HG03045 (cell line): ENCODE data around the gene NRP1.

ENCODE experiments used
- ATAC-seq: cut with Tn5 transposase; IDR thresholded peaks from one replicate; pipeline ENCODE4 v1.9.1; 2021; ENCODE audit warnings: mild to moderate bottlenecking, moderate library complexity; ENCODE audit not compliant: unreplicated experiment

Gene NRP1

GRCh38 chr10:33267708-33268107 is 66.8 kb downstream of the NRP1 start:
- ATAC-seq: no peak

DNA sequence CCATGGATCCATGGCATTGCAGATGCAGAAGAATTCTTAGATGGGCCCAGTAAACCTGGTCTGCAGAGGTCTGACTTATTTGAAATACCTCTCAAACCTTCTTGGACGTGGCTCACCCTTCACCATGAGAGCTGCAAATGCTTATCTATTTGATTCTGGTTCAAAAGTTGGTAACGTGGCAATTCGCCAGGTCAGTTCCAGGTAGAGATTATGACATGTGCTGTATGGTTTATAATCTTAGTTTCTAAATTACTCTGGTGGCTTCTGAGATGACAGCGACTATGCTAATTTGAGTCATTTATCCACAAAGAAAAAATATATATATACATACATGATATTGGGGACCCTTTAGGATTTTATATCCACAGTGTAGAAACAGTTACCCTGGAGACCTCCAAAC is 68.8 kb downstream of the NRP1 start:
- ATAC-seq: no peak

DNA sequence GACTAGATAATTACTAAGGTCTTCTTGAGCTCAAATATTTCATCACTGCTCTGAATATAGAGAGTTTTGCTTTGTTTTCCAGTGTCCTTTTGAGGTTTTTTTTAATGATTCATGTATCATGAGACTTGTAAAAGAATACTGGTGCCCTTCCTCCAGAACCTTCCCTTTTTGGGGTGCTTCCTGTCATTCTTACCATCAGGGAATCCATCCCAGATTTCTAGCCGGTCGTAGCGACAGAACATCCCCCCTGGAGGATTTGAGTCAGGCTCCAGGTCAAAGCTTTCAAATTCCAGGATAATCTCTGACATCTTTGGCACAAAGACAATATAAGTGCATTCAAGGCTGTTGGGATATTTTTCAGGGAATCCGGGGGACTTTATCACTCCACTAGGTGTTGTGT is 71.0 kb downstream of the NRP1 start:
- ATAC-seq: no peak

GRCh38 chr10:33262871-33263270 is 71.6 kb downstream of the NRP1 start:
- no peak for ATAC-seq

DNA sequence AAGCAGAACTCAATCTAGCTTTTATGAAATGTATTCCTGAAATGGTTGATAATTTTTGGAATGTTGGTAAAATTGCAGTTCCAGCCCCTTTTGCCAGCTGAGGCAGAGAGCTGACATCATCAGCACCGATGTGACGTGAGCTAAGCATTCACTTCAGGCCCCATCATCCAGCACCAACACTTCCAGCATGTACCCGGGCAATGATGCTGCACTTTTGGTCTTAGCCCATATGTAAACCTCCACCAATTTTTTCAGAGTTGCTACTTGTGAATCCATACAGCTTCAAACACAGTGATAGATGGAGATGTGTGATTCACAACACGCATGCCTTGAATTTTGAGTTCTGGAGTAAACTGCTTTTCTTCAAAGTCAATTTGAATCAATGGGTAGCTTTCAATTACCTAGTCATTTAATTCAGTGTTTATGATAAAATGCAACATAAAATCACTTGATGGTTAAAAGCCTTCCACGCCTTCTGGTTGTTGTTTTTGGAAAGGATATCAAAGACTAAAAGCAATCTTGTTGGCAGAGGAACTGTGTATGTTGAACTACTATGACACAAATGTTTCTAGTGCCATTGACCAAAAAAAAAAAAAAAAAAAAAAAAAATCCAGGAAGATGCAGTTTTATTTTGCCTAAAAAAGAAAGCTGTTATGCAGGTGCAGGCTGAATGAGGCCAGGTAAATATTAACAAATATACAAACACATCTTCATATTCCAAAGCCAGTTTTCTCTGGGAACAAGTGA is 73.9 kb downstream of the NRP1 start:
- no peak for ATAC-seq

GRCh38 chr10:33258967-33259366 is 75.5 kb downstream of the NRP1 start:
- no peak for ATAC-seq

DNA sequence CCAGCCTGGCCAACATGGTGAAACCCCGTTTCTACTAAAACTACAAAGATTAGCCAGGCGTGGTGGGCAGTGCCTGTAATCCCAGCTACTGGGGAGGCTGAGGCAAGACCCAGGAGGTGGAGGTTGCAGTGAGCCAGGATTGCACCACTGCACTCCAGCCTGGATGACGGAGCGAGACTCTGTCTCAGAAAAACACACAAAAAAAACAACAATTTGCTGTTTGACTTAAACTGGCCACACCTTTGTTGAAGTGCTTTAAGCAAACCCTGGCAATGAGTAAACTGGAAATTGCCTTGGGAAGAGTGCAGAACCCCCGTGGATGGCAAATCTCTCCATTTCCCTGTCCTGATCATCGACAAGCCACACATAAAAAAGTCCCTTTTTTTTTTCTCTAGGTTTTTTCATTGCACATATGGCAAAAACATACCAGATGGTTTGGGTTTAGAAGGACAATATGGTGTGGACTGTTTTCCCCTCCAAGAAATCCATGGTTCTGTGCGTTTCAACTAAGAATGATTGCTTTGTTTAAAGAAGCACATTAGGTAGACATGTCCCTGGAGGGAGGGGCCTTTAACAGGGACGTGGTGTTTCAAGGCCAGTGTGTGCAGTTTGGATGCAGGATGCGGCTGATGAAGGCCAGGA is 76.9 kb downstream of the NRP1 start:
- ATAC-seq: no peak

- no peak for ATAC-seq
Measured at GRCh38 chr10:33256458-33256857, 78.0 kb downstream of the NRP1 start.

DNA sequence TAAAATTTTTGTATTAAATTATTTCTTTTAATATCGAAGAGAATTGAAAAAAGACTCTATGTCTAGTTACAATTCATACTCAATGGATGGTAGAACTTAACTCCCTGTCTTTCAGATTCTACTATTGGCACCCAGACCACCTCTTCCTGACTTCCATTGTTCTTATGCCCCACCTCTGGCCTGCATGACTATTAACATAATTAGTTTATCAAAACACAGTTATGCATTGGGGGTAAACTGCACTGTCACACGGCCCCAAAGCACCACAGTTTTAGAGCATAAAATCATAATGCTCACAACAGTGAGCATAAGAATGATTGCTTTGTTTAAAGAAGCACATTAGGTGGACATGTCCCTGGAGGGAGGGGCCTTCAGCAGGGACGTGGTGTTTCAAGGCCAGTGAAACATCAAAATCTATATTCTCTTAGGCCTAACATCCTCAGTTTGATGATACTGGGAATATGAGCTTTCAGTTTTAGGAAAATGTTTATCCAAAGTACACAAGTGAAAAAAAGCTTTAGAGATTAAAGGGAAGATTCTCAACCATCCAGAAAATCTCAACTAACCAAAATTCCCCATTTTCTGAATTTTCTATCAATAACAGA is 79.8 kb downstream of the NRP1 start:
- ATAC-seq: no peak

DNA sequence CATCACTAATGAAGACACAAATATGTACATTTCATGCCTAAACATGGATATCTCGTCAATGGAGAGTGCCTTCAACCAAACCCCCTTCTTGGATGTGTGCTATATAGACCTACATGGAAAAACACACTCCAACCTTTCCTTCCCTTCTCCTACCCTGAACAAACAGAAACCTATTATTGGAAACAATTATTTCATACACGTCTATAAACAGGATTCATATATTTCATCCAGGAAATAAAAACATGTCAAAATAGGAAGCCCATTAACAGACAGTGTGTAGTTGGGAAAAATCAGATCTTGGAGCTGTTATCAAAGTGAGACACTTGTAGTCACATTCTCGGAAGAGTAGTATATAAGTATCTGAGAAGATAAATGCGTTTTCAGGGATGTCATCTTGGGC is 81.1 kb downstream of the NRP1 start:
- no peak for ATAC-seq

DNA sequence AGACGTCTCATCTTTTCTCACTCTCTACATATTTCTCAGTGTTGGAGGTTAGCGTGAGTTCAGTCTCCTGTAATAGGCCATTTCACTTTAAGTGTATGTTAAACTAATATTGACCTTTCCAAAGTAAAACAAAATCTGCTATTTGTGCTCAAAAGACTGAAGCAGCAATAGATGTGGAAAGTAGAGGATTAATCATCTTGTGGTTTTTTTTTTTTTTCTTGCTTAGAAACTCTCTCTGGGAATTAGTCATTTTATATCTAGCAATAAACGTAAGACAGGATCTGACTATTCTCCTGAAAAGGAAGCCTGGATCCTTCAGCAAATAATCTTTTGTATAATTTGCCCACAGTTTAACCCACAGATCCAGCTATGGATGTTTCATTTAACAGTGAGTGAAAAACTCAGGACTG is 81.7 kb downstream of the NRP1 start:
- no peak for ATAC-seq

DNA sequence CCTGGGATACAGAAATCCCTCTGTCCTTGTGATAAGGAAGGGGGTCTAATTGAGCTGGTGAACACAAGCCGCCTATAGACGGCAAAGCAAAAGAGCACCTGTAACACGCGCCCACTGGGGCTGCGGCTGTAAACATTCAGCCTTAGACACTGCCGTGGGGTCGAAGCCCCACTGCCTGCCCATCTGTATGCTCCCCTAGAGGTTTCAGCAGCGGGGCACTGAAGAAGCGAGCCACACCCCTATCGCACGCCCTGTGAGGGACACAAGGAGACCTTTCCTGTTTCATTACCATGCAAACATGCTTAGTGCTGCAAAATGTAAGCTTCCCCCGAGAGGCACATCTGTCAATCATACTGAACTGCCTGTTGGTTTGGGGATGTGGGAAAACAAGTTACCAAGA is 82.1 kb downstream of the NRP1 start:
- ATAC-seq: no peak

GRCh38 chr10:33249659-33250345 is 84.7 kb downstream of the NRP1 start:
- no peak for ATAC-seq

GRCh38 chr10:33249137-33249536 is 85.3 kb downstream of the NRP1 start:
- no peak for ATAC-seq

DNA sequence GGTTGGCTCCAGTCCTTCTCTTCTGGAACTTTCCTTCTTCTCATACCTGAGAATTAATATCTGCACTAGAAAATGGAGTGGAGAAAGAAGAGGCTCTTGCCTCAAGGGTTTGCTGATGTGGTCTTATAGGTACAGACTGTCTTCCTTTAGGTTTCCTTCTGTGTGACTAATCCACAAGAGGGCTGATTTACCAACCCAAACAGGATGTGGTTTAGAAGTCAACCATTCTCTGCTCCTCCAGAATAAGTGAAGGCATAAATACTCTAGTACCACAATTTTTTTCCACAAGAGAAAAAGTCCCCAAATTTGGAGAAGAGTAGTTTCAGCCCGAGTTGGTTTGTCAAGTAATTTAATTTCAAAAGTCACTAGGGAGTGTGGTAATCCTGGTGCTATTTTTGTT is 85.8 kb downstream of the NRP1 start:
- no peak for ATAC-seq

DNA sequence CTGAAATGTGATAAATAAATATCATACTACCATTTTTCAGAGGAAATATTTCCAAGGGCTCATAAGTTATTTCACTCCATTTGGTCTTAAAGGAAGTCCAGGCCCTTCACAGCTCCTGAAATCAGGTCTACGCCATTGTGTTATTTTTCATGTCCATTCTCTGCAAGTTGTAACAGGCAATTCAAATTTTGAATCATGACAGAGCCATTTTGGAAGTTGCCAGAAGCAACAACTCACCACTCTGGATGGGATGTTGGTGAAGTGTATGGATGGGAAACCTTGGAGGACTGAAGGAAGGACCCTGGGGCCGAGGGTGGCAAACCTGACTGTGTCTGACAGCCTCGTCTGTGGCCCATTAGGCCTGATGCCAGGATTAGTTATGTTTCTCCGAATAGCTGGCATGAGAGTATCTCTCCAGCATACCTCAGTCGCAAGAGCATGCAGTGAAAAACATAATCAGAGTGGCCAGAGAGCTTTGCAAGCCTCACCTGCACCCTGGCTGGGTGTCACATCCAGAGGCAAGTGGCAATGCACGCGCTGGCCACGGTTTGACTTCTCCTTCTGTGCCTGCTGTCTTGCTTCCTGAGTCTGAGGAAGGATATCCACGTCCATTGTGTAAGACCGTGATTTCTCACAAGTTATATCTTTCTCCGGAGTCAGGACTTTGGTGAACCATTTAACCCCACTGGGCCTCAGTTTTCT is 87.1 kb downstream of the NRP1 start:
- no peak for ATAC-seq

DNA sequence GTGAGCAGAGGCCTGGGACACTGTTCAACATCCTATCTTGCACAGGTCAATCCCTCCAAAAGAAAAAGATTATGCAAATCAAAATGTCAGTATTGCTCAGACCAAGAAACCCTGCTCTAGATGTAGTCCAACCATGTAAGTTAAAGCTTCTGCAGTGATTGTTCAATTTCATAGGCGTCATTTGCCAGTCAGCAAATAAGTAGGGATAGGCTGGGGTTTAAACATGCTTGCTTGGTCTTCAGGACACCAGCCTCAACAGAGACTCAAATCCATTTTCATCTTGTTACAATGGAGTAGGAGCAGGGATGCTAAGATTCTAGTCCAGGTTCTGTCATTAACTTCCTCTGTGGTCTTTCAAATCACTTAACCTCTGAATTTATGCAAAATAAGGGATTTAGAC is 89.1 kb downstream of the NRP1 start:
- no peak for ATAC-seq

DNA sequence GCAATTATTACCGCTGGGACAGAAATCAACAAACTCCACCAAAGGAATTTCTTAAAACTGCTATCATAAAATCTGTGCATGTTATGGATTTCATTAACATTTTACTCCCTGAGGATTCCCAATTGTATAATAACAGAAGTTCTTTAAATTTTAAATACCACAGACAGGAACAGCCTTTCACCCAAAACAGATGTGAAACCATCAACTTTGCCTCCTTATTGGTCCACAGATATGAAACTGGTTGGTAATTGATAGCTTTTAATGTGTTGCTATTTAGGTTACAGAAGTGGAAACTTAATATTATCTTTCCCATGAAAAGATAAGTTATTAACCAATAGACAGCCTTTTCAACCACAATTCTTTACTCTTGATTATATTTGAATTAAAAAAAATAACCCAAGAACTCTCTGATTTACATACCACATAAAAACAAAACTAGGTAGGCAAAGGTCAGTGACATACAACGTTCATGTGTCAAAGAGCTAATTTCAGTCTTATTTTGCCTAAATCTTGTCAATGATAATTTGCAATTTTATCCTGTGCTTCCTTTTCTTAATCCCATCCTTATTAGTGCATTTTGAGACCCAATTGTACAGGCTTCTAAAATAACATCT is 90.0 kb downstream of the NRP1 start:
- ATAC-seq: no peak

GRCh38 chr10:33243703-33244102 is 90.8 kb downstream of the NRP1 start:
- ATAC-seq: no peak

GRCh38 chr10:33242931-33243330 is 91.5 kb downstream of the NRP1 start:
- no peak for ATAC-seq

DNA sequence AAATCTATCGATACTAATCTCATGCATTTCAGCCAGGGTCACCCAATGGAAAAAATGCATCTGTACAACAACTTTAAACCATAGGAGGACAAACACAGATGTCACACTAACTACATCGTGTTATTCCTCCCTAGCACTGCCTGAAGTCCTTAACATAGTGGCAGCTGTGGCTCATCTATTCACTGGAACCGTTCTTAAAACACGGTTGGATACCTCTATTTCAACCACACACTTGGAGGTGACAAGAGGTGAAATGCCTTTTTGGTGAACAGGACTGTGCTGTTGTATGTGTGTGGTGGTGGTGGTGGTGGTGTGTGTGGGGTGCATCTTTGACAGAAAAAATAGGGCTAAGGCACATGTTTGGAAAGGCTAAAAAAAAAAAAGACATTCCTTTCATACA is 93.1 kb downstream of the NRP1 start:
- ATAC-seq: no peak
